PFSK-1 (cell line): ENCODE data around the gene UBE2M.

Experiments
- FOXP2 ChIP-seq: optimal IDR thresholded peaks from 2 replicates; pipeline ENCODE3; 2011; ENCODE audit warnings: borderline replicate concordance, control low read depth, inconsistent platforms; ENCODE audit not compliant: insufficient read depth; ENCODE audit errors: extremely low read length, extremely low read depth
- POLR2AphosphoS5 ChIP-seq: IDR thresholded peaks from 2 replicates; pipeline ENCODE4 v1.6.1; 2012; ENCODE audit warnings: low read depth, mild to moderate bottlenecking, control low read depth, low read length, moderate library complexity
- REST ChIP-seq, 2 experiments: IDR thresholded peaks; 2 replicates each; pipeline versions ENCODE4 v1.6.1 to v1.8.0; 2011 to 2012; ENCODE audit warnings: low read depth in 2 of 2, low read length in 2 of 2, control low read depth in 1 of 2, inconsistent platforms in 1 of 2, mild to moderate bottlenecking in 1 of 2, moderate library complexity in 1 of 2; ENCODE audit not compliant: insufficient read depth in 1 of 2
- SIN3A ChIP-seq: IDR thresholded peaks from 2 replicates; pipeline ENCODE4 v1.6.1; 2012; ENCODE audit warnings: mild to moderate bottlenecking, low read length, moderate library complexity, borderline replicate concordance; ENCODE audit not compliant: insufficient read depth
- TAF1 ChIP-seq: IDR thresholded peaks from 2 replicates; pipeline ENCODE4 v1.6.1; 2012; ENCODE audit warnings: low read length, control low read depth, borderline replicate concordance; ENCODE audit not compliant: insufficient read depth

Gene UBE2M

GRCh38 chr19:58558623-58559274 lies 338 bp upstream of the UBE2M start:
- TF ChIP-seq TAF1 (no peak), FOXP2 (peak; percentile 22)

- TF ChIP-seq FOXP2 (no peak), REST (IDR thresholded peaks at IDR 0.05; ENCODE audit: insufficient read depth in 1 of 2, low read depth in 2 of 2, low read length in 2 of 2) (no peak), TAF1 (no peak), SIN3A (no peak), POLR2AphosphoS5 (no peak)
Measured at GRCh38 chr19:58557221-58558065, 968 bp downstream of the UBE2M start.

- no peak for TF ChIP-seq REST (IDR thresholded peaks at IDR 0.05; ENCODE audit: insufficient read depth in 1 of 2, low read depth in 2 of 2, low read length in 2 of 2)
- no peak for TF ChIP-seq SIN3A
- no peak for TF ChIP-seq TAF1
- TF ChIP-seq FOXP2 = no peak
- TF ChIP-seq POLR2AphosphoS5 = no peak
Measured at GRCh38 chr19:58556622-58557220, 1.7 kb downstream of the UBE2M start.

- TF ChIP-seq POLR2AphosphoS5 (no peak), REST (IDR thresholded peaks at IDR 0.05; ENCODE audit: insufficient read depth in 1 of 2, low read depth in 2 of 2, low read length in 2 of 2) (no peak), TAF1 (no peak), FOXP2 (no peak), SIN3A (no peak)
Measured at GRCh38 chr19:58555920-58556621, 2.3 kb downstream of the UBE2M start.

GRCh38 chr19:58555369-58555885 lies 3.0 kb downstream of the UBE2M start:
- TF ChIP-seq FOXP2 (no peak), REST (IDR thresholded peaks at IDR 0.05; ENCODE audit: insufficient read depth in 1 of 2, low read depth in 2 of 2, low read length in 2 of 2) (no peak), SIN3A (no peak), TAF1 (no peak), POLR2AphosphoS5 (no peak)
